ENCODE measurements around the gene TCF7L2.

TCF7L2 gene

DNA sequence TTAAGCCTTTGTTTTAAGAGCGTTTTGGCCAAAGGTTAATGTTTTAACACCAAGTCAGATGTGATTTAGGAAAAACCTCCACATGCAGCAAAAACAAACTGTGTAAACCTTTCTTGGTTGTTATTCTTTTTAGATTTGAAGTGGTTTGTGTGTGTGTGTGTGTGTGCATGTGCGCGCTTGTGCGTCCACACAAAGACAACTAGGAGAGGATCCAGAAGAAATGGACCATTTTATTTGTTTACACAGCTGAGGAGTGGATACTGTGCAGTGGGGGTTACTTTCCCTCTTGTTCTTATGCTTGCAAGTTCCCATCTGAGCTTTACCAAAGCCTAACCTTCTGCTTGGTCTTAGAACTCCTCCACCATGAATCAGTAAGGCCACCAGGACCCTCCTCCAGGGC is 20.0 kb downstream of the TCF7L2 start:
- no peak for DNase-seq (ENCODE audit: extremely low read depth, low read depth)
- TF ChIP-seq CTCF (IDR thresholded peaks at IDR 0.05; ENCODE audit: low read depth, low read length, missing control alignments): no peak

DNA sequence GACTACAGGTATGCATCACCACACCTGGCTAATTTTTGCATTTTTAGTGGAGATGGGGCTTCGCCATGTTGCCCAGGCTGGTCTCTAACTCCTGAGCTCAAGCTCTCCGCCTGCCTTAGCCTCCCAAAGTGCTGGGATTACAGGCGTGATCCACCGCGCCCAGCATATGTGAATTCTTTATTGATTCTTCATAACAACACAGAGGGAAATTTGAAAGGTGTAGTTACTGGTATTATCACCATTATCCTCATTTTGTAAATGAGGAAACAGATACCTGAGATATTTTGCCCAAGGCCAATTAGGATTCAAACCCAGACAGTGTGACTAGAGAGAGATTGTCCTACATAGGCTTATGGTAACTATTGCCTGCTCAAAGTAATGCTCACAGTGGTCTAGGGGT is 22.6 kb downstream of the TCF7L2 start:
- no peak overlapping the region for H3K4me3 ChIP-seq (replicated peaks; ENCODE audit: low read depth, low read length)
- no peak for DNase-seq (ENCODE audit: extremely low read depth, low read depth)
- no peak for TF ChIP-seq CTCF (IDR thresholded peaks at IDR 0.05; ENCODE audit: low read depth, low read length, missing control alignments)

More for the DNA sequence above, 20.0 kb downstream of the TCF7L2 start:
- H3K4me3 ChIP-seq (replicated peaks; ENCODE audit: low read depth, low read length): no peak overlapping the region

DNA sequence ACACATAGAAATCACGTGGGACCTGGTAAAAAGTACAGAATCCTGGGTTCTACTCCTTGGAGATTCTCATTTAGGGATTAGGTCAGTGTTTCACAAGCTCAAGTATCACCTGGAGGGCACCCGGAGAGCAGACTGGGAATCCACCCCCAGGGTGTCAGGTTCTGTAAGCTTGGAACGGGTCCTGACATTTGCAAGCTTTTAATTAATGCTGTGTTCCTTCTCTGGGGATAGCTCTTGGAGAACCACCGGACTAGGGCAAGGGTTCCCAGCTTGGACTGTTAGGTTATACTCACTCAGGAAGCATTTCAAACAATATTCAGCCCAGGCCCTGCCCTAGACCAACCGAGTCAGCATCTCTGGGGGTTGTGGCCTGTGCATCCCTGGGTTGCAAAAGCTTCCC is 23.0 kb downstream of the TCF7L2 start:
- no peak for DNase-seq (ENCODE audit: extremely low read depth, low read depth)
- TF ChIP-seq CTCF (IDR thresholded peaks at IDR 0.05; ENCODE audit: low read depth, low read length, missing control alignments): no peak
- H3K4me3 ChIP-seq (replicated peaks; ENCODE audit: low read depth, low read length): no peak overlapping the region

DNA sequence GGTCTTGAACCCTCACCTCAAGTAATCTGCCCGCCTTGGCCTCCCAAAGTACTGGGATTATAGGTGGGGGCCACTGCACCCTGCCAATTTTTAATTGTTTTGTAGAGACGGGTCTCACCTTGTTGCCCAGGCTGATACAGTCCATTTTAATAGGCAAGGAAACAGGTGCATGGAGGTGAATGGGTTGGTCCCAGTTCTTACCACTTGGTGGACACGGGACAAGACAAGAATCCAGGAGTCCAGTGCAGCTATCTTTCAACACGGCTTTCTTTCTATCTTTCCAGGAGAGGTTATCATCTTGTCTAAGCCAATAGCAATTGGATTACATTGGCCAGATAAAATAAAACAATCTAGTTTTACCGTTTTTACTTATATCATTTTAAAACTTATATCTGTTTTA is 23.8 kb downstream of the TCF7L2 start:
- H3K4me3 ChIP-seq (replicated peaks; ENCODE audit: low read depth, low read length): no peak overlapping the region
- DNase-seq (ENCODE audit: extremely low read depth, low read depth): no peak
- TF ChIP-seq CTCF (IDR thresholded peaks at IDR 0.05; ENCODE audit: low read depth, low read length, missing control alignments): no peak

- no peak for DNase-seq (ENCODE audit: extremely low read depth, low read depth)
- no peak overlapping the region for H3K4me3 ChIP-seq (replicated peaks; ENCODE audit: low read depth, low read length)
- TF ChIP-seq CTCF (IDR thresholded peaks at IDR 0.05; ENCODE audit: low read depth, low read length, missing control alignments): no peak
Measured at GRCh38 chr10:112977426-112977898, 27.4 kb downstream of the TCF7L2 start.

GRCh38 chr10:112979927-112980326 is 29.9 kb downstream of the TCF7L2 start:
- no peak overlapping the region for H3K4me3 ChIP-seq (replicated peaks; ENCODE audit: low read depth, low read length)
- no peak for TF ChIP-seq CTCF (IDR thresholded peaks at IDR 0.05; ENCODE audit: low read depth, low read length, missing control alignments)
- DNase-seq (ENCODE audit: extremely low read depth, low read depth): no peak

- no peak for DNase-seq (ENCODE audit: extremely low read depth, low read depth)
- TF ChIP-seq CTCF (IDR thresholded peaks at IDR 0.05; ENCODE audit: low read depth, low read length, missing control alignments): no peak
Measured at GRCh38 chr10:112980937-112981336, 30.9 kb downstream of the TCF7L2 start.

More at GRCh38 chr10:112980937-112981336, 30.9 kb downstream of the TCF7L2 start:
- no peak overlapping the region for H3K4me3 ChIP-seq (replicated peaks; ENCODE audit: low read depth, low read length)

Measured in HFF-Myc (cell line).